HEK293 (cell line): Measurements from ENCODE around the gene OR8B8.

Experiments used
- CTCF ChIA-PET: fragments of 350-600 bp; formaldehyde crosslinking; extraction: SDS; loops from one replicate; lab custom pipeline; 2021; ENCODE audit warnings: antibody characterized with exemption; lab: Yijun Ruan, JAX
- POLR2A ChIA-PET: fragments of 300-600 bp; formaldehyde crosslinking; extraction: SDS; loops from one replicate; lab custom pipeline; 2020; ENCODE audit warnings: antibody characterized with exemption, inconsistent platforms; lab: Yijun Ruan, JAX
- H3K27ac ChIP-seq: fragments of 200-500 bp; sonication (Bioruptor generic); 2 replicates; pipeline ENCODE4 v1.5.1; 2014; ENCODE audit warnings: low read depth, low read length, control low read depth, inconsistent platforms; ENCODE audit errors: extremely low read depth
- H3K36me3 ChIP-seq, 2 experiments: fragments of 200-500 bp in 1 of 2; sonication (Bioruptor generic) in 1 of 2; 1 replicate in 1 of 2; 2 replicates in 1 of 2; pipeline ENCODE4 v1.5.1; 2014 to 2017; ENCODE audit warnings: inconsistent platforms in 2 of 2, low read length in 2 of 2; ENCODE audit not compliant: control insufficient read depth in 2 of 2, insufficient read depth in 1 of 2
- H3K4me1 ChIP-seq: fragments of 200-500 bp; sonication (Bioruptor generic); 2 replicates; pipeline ENCODE4 v1.5.1; 2014; ENCODE audit warnings: mild to moderate bottlenecking, low read length, inconsistent platforms; ENCODE audit not compliant: control insufficient read depth, insufficient read depth
- H3K4me3 ChIP-seq: 2 replicates; pipeline ENCODE4 v1.5.1; 2011; ENCODE audit warnings: low read depth, mild to moderate bottlenecking, control low read depth, low read length, moderate library complexity
- H3K9me3 ChIP-seq: fragments of 200-500 bp; sonication (Bioruptor generic); 2 replicates; pipeline ENCODE4 v1.5.1; 2014; ENCODE audit warnings: low read depth, low read length, inconsistent platforms; ENCODE audit not compliant: control insufficient read depth, insufficient read depth
- BCL11B ChIP-seq: fragments of 450-650 bp; formaldehyde crosslinking; IDR thresholded peaks from 2 replicates; pipeline ENCODE4 v1.5.1; 2016; ENCODE audit warnings: low read depth, missing biosample characterization, missing genetic modification characterization
- CTCF ChIP-seq: fragments of 450-650 bp; formaldehyde crosslinking; IDR thresholded peaks from 2 replicates; pipeline ENCODE4 v1.5.1; 2016; ENCODE audit warnings: missing biosample characterization, missing genetic modification characterization
- EGR2 ChIP-seq: fragments of 450-650 bp; formaldehyde crosslinking; IDR thresholded peaks from 2 replicates; pipeline ENCODE4 v1.5.1; 2016; ENCODE audit warnings: low read depth, missing biosample characterization, missing genetic modification characterization
- HOXA7 ChIP-seq: sonication (generic); formaldehyde crosslinking; IDR thresholded peaks from 2 replicates; pipeline ENCODE4 v1.8.1; 2022; ENCODE audit warnings: missing genetic modification reagents, borderline replicate concordance
- HOXC10 ChIP-seq: sonication (generic); formaldehyde crosslinking; IDR thresholded peaks from 2 replicates; pipeline ENCODE4 v1.8.1; 2023; ENCODE audit warnings: mild to moderate bottlenecking, missing genetic modification reagents
- MYNN ChIP-seq: fragments of 450-650 bp; formaldehyde crosslinking; IDR thresholded peaks from 2 replicates; pipeline ENCODE4 v1.5.1; 2016; ENCODE audit warnings: missing biosample characterization, missing genetic modification characterization, borderline replicate concordance
- PRDM4 ChIP-seq: fragments of 450-650 bp; formaldehyde crosslinking; IDR thresholded peaks from 2 replicates; pipeline ENCODE4 v1.5.1; 2017; ENCODE audit warnings: missing biosample characterization, missing genetic modification characterization
- TCF7L2 ChIP-seq: IDR thresholded peaks from 2 replicates; pipeline ENCODE4 v1.6.1; 2011; ENCODE audit warnings: low read depth, mild to moderate bottlenecking, inconsistent platforms, low read length, moderate library complexity, borderline replicate concordance
- WT1 ChIP-seq: fragments of 450-650 bp; formaldehyde crosslinking; IDR thresholded peaks from 2 replicates; pipeline ENCODE4 v1.5.1; 2016; ENCODE audit warnings: missing biosample characterization, missing genetic modification characterization
- ZBTB1 ChIP-seq: fragments of 450-650 bp; formaldehyde crosslinking; IDR thresholded peaks from 2 replicates; pipeline ENCODE4 v1.5.1; 2016; ENCODE audit warnings: missing biosample characterization, missing genetic modification characterization
- ZBTB20 ChIP-seq: fragments of 450-650 bp; formaldehyde crosslinking; IDR thresholded peaks from 2 replicates; pipeline ENCODE4 v1.5.1; 2016; ENCODE audit warnings: missing biosample characterization, missing genetic modification characterization
- ZIC2 ChIP-seq: fragments of 450-650 bp; formaldehyde crosslinking; IDR thresholded peaks from 2 replicates; pipeline ENCODE4 v1.5.1; 2016; ENCODE audit warnings: missing biosample characterization, missing genetic modification characterization
- ZNF112 ChIP-seq: fragments of 450-650 bp; formaldehyde crosslinking; IDR thresholded peaks from 2 replicates; pipeline ENCODE4 v1.5.0; 2017; ENCODE audit warnings: missing biosample characterization, missing genetic modification characterization
- ZNF155 ChIP-seq: fragments of 450-650 bp; formaldehyde crosslinking; IDR thresholded peaks from 2 replicates; pipeline ENCODE4 v1.5.1; 2016; ENCODE audit warnings: missing biosample characterization, missing genetic modification characterization
- ZNF2 ChIP-seq: fragments of 450-650 bp; formaldehyde crosslinking; IDR thresholded peaks from 2 replicates; pipeline ENCODE4 v1.5.1; 2016; ENCODE audit warnings: missing biosample characterization, missing genetic modification characterization
- ZNF211 ChIP-seq: fragments of 450-650 bp; formaldehyde crosslinking; IDR thresholded peaks from 2 replicates; pipeline ENCODE4 v1.5.1; 2016; ENCODE audit warnings: low read depth, missing biosample characterization, missing genetic modification characterization
- ZNF23 ChIP-seq: fragments of 450-650 bp; formaldehyde crosslinking; IDR thresholded peaks from 2 replicates; pipeline ENCODE4 v1.5.1; 2016; ENCODE audit warnings: missing biosample characterization, missing genetic modification characterization, borderline replicate concordance
- ZNF239 ChIP-seq: fragments of 450-650 bp; formaldehyde crosslinking; IDR thresholded peaks from 2 replicates; pipeline ENCODE4 v1.5.1; 2016; ENCODE audit warnings: missing biosample characterization, missing genetic modification characterization
- ZNF24 ChIP-seq: fragments of 450-650 bp; formaldehyde crosslinking; IDR thresholded peaks from 2 replicates; pipeline ENCODE4 v1.5.1; 2016; ENCODE audit warnings: missing biosample characterization, missing genetic modification characterization
- ZNF248 ChIP-seq: fragments of 450-650 bp; formaldehyde crosslinking; IDR thresholded peaks from 2 replicates; pipeline ENCODE4 v1.5.1; 2017; ENCODE audit warnings: missing biosample characterization, missing genetic modification characterization
- ZNF280D ChIP-seq: fragments of 450-650 bp; formaldehyde crosslinking; IDR thresholded peaks from 2 replicates; pipeline ENCODE4 v1.5.1; 2016; ENCODE audit warnings: missing biosample characterization, missing genetic modification characterization
- ZNF48 ChIP-seq: fragments of 450-650 bp; formaldehyde crosslinking; IDR thresholded peaks from 2 replicates; pipeline ENCODE4 v1.5.1; 2016; ENCODE audit warnings: missing biosample characterization, missing genetic modification characterization
- ZNF513 ChIP-seq: fragments of 450-650 bp; IDR thresholded peaks from 2 replicates; pipeline ENCODE4 v1.5.1; 2018; ENCODE audit warnings: missing biosample characterization, missing genetic modification characterization
- ZNF529 ChIP-seq: fragments of 450-650 bp; formaldehyde crosslinking; IDR thresholded peaks from 2 replicates; pipeline ENCODE4 v1.5.1; 2017; ENCODE audit warnings: missing genetic modification characterization, missing biosample characterization; ENCODE audit not compliant: insufficient replicate concordance
- ZNF560 ChIP-seq: fragments of 450-650 bp; formaldehyde crosslinking; IDR thresholded peaks from 2 replicates; pipeline ENCODE4 v1.5.1; 2017; ENCODE audit warnings: missing biosample characterization, missing genetic modification characterization, borderline replicate concordance
- TF ChIP-seq, protein P1 (sequence below): fragments of 450-650 bp; formaldehyde crosslinking; IDR thresholded peaks from 2 replicates; pipeline ENCODE4 v1.5.1; 2016; ENCODE audit warnings: missing biosample characterization, missing genetic modification characterization
- TF ChIP-seq, protein P2 (sequence below): fragments of 450-650 bp; formaldehyde crosslinking; IDR thresholded peaks from 2 replicates; pipeline ENCODE4 v1.5.1; 2016; ENCODE audit warnings: missing biosample characterization, missing genetic modification characterization

Gene OR8B8

DNA sequence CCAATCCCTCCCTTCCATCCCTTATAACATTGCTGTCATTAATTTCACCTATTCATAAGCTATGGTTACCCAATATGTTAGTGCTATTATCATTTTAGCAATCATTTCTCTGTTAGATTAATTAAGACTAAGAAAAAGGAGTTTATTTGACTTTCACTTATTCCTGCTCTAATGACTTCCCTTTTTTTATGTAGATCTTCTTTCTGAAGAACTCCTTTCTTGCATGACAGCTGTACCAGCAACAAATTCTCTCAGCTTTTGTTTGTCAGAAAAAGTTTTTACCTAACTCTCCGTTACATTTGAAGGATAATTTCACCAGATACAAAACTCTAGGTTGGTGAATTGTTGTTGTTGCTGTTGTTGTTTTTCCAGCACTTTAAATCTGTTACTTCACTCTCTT, 28.6 kb upstream of the OR8B8 start:
- H3K9me3 ChIP-seq, result no peaks in the 10 kb centered on the region
- H3K27ac ChIP-seq, result no peak overlapping the region
- H3K36me3 ChIP-seq, result no peaks in the 10 kb centered on the region
- ChIA-PET CTCF (no interaction called here), POLR2A (no interaction called here)
- no peak overlapping the region for H3K4me3 ChIP-seq
- TF ChIP-seq ZNF2 (tag by site-specific recombination) (no peak), ZNF24 (tag by site-specific recombination) (no peak), ZBTB20 (no peak), ZNF48 (no peak), ZNF155 (tag by site-specific recombination) (no peak), ZNF248 (no peak), HOXC10 (CRISPR knock-in tag) (no peak), BCL11B (tag by site-specific recombination) (no peak), ZNF529 (tag by site-specific recombination) (no peak), ZNF23 (tag by site-specific recombination) (no peak), ZNF112 (tag by site-specific recombination) (no peak), EGR2 (tag by site-specific recombination) (no peak), TCF7L2 (no peak), HOXA7 (CRISPR knock-in tag) (no peak), CTCF (tag by site-specific recombination) (no peak)
- H3K4me1 ChIP-seq, result no peaks in the 10 kb centered on the region

GRCh38 chr11:124473476-124473875, 28.0 kb upstream of the OR8B8 start:
- CTCF ChIA-PET, result interaction anchor here (0.6 kb wide), 1 partner anchor 1838 kb away, joined by 7 read pairs; no protein-coding TSS in a partner anchor
- Histone ChIP-seq H3K4me1 (no peaks in the 10 kb centered on the region), H3K4me3 (no peak overlapping the region), H3K9me3 (no peaks in the 10 kb centered on the region), H3K36me3 (no peaks in the 10 kb centered on the region), H3K27ac (no peak overlapping the region)
- POLR2A ChIA-PET, result no interaction called here
- TF ChIP-seq MYNN (tag by site-specific recombination), result no peak
- no peak for TF ChIP-seq PRDM4 (tag by site-specific recombination)
- TF ChIP-seq, protein P1, sequence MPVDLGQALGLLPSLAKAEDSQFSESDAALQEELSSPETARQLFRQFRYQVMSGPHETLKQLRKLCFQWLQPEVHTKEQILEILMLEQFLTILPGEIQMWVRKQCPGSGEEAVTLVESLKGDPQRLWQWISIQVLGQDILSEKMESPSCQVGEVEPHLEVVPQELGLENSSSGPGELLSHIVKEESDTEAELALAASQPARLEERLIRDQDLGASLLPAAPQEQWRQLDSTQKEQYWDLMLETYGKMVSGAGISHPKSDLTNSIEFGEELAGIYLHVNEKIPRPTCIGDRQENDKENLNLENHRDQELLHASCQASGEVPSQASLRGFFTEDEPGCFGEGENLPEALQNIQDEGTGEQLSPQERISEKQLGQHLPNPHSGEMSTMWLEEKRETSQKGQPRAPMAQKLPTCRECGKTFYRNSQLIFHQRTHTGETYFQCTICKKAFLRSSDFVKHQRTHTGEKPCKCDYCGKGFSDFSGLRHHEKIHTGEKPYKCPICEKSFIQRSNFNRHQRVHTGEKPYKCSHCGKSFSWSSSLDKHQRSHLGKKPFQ (tag by site-specific recombination), result no peak
- TF ChIP-seq WT1 (tag by site-specific recombination), result no peak
- TF ChIP-seq ZNF513 (tag by site-specific recombination), result no peak
- no peak for TF ChIP-seq ZNF280D
- TF ChIP-seq ZNF560 (tag by site-specific recombination), result no peak
- no peak for TF ChIP-seq ZIC2 (tag by site-specific recombination)
- TF ChIP-seq ZNF239 (tag by site-specific recombination), result no peak
- TF ChIP-seq ZNF211 (tag by site-specific recombination), result no peak
- TF ChIP-seq, protein P2, sequence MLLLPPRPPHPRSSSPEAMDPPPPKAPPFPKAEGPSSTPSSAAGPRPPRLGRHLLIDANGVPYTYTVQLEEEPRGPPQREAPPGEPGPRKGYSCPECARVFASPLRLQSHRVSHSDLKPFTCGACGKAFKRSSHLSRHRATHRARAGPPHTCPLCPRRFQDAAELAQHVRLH (tag by site-specific recombination), result no peak
- no peak for TF ChIP-seq ZBTB1
